ENCODE results near the gene PRR13. TPM values are rescaled to one million over a fixed set of nuclear protein-coding genes. Genes with fewer than 3 reads are reported as not detected.

The PRR13 gene
- total and polyA plus RNA-seq, 2 of the 13 experiments (the other 11 are each of a cell fraction or from before 2014, with no cell fraction given), result 65.0 to 102 TPM

- H3K4me3 ChIP-seq (replicated peaks in 1 of 3; ENCODE audit: insufficient read depth in 1 of 3, low read depth in 2 of 3, low read length in 3 of 3), result no peak overlapping the region
- peaks cover 39% of the 10 kb centered on the region for H3K4me1 ChIP-seq (ENCODE audit: insufficient read depth, low read length)
- ChIA-PET POLR2A (interaction anchor here (0.6 to 0.9 kb wide), 3 partner anchors 31 to 248 kb away, joined by 3 to 4 read pairs (median 3); no protein-coding TSS in a partner anchor), CTCF (ENCODE audit: low intra/inter-chr PET ratio, low total read pairs) (no interaction called here)
- no peaks in the 10 kb centered on the region for H3K79me2 ChIP-seq (ENCODE audit: insufficient read depth, low read length)
- TF ChIP-seq CHD4 (IDR thresholded peaks at IDR 0.05; ENCODE audit: borderline replicate concordance, low read length) (no peak), ZNF652 (CRISPR knock-in tag; IDR thresholded peaks at IDR 0.05; ENCODE audit: borderline replicate concordance, low read depth) (peak; percentile 28; the same call in 1 of the 2 replicates), ZNF766 (CRISPR knock-in tag; IDR thresholded peaks at IDR 0.05; ENCODE audit: borderline replicate concordance) (no peak), ZNF770 (CRISPR knock-in tag; IDR thresholded peaks at IDR 0.05) (peak; percentile 2; the same call in 1 of the 2 replicates), ZBTB38 (CRISPR knock-in tag; IDR thresholded peaks at IDR 0.05) (no peak)
- ATAC-seq (peak; percentile 23; the same call in 1 of the 3 replicates), DNase-seq (ENCODE audit: low spot score) (no peak), FAIRE-seq (no peak)
- BruUV-seq (replicated peaks), result no TSS peak
- WGBS (ENCODE audit: low lambda C conversion rate), result 45% methylated on average over 3 of the region's 3 CpGs
- no peaks in the 10 kb centered on the region for H4K20me1 ChIP-seq (ENCODE audit: insufficient read depth, low read length)
- intact Hi-C loops (cut with micrococcal nuclease; ENCODE audit: unreplicated experiment), result no loop called here
- no peak overlapping the region for H3K27ac ChIP-seq (ENCODE audit: extremely low read length, insufficient read depth, low read length)
- H3K9me3 ChIP-seq (ENCODE audit: low read length), result no peaks in the 10 kb centered on the region
- H3K9ac ChIP-seq (ENCODE audit: insufficient read depth, low read depth, low read length), result no peak overlapping the region
- H3K36me3 ChIP-seq (replicated peaks in 1 of 2; ENCODE audit: control insufficient read depth in 1 of 2, insufficient read depth in 2 of 2, low read length in 2 of 2), result no peaks in the 10 kb centered on the region
- no peaks in the 10 kb centered on the region for H3K27me3 ChIP-seq (ENCODE audit: control insufficient read depth in 1 of 2, insufficient read depth in 2 of 2, low read length in 2 of 2)
- in situ Hi-C loops (cut with HindIII; ENCODE audit: extremely low pct_ligation_motif_present, low pct_unique_long_range_greater_than_20kb), result no loop called here
- H3K4me2 ChIP-seq (ENCODE audit: low read depth, low read length), result 0 out of 2 replicates have a peak overlapping the region, but pooled peaks have one; percentile 43
- H2AFZ ChIP-seq (ENCODE audit: low read length), result no peak overlapping the region
These were observed 23.3 kb upstream of the PRR13 start for GRCh38 chr12:53418221-53418620.

- Histone ChIP-seq H3K4me2 (ENCODE audit: low read depth, low read length) (peak overlapping the region; percentile 42; the same call in 1 of the 2 replicates), H3K9me3 (ENCODE audit: low read length) (no peaks in the 10 kb centered on the region), H3K36me3 (replicated peaks in 1 of 2; ENCODE audit: control insufficient read depth in 1 of 2, insufficient read depth in 2 of 2, low read length in 2 of 2) (no peaks in the 10 kb centered on the region), H3K27me3 (ENCODE audit: control insufficient read depth in 1 of 2, insufficient read depth in 2 of 2, low read length in 2 of 2) (no peaks in the 10 kb centered on the region), H3K79me2 (ENCODE audit: insufficient read depth, low read length) (no peaks in the 10 kb centered on the region), H3K27ac (ENCODE audit: extremely low read length, insufficient read depth, low read length) (no peak overlapping the region), H3K4me1 (ENCODE audit: insufficient read depth, low read length) (peaks cover 54% of the 10 kb centered on the region), H2AFZ (ENCODE audit: low read length) (no peak overlapping the region), H4K20me1 (ENCODE audit: insufficient read depth, low read length) (no peaks in the 10 kb centered on the region), H3K9ac (ENCODE audit: insufficient read depth, low read depth, low read length) (no peak overlapping the region), H3K4me3 (replicated peaks in 1 of 3; ENCODE audit: insufficient read depth in 1 of 3, low read depth in 2 of 3, low read length in 3 of 3) (no peak overlapping the region)
- intact Hi-C loops (cut with micrococcal nuclease; ENCODE audit: unreplicated experiment) (loop anchor here (5.0 kb wide), 1 partner anchor 37 kb away; the partner anchor contains the start of gene SP1), in situ Hi-C loops (cut with HindIII; ENCODE audit: extremely low pct_ligation_motif_present, low pct_unique_long_range_greater_than_20kb) (loop anchor here (5.0 kb wide), 1 partner anchor 72 kb away; no protein-coding TSS in a partner anchor)
- ChIA-PET POLR2A (interaction anchor here (0.7 to 1.0 kb wide), 2 partner anchors 21 to 40 kb away, joined by 3 to 5 read pairs; partner anchors contain the start of genes PRR13 and SP1), CTCF (ENCODE audit: low intra/inter-chr PET ratio, low total read pairs) (interaction anchor here (1.1 kb wide), 1 partner anchor 67 kb away, joined by 3 read pairs; no protein-coding TSS in a partner anchor)
- TF ChIP-seq FLYWCH1 (CRISPR knock-in tag; IDR thresholded peaks at IDR 0.05), result no peak
- TF ChIP-seq PPARG (CRISPR knock-in tag; conservative IDR thresholded peaks at IDR 0.05), result 0 out of 2 replicates have a peak, but pooled peaks have one; percentile 36
- TF ChIP-seq HNRNPK (IDR thresholded peaks at IDR 0.05; ENCODE audit: low read depth, low read length, poor library complexity, severe bottlenecking), result no peak
- no peak for TF ChIP-seq JUNB (CRISPR knock-in tag; IDR thresholded peaks at IDR 0.05; ENCODE audit: borderline replicate concordance)
- no peak for TF ChIP-seq SOX13 (IDR thresholded peaks at IDR 0.05)
- peak in 1 of 2 experiments; percentile 16; a peak in 1 of 4 replicates for TF ChIP-seq SOX13 (CRISPR knock-in tag; conservative IDR thresholded peaks at IDR 0.05 in 1 of 2, IDR thresholded peaks at IDR 0.05 in 1 of 2)
- TF ChIP-seq ARID5B (CRISPR knock-in tag; IDR thresholded peaks at IDR 0.05), result peak; percentile 33; the same call in 1 of the 2 replicates
- 8% methylated on average over 2 of the region's 2 CpGs for WGBS (ENCODE audit: low lambda C conversion rate)
- ATAC-seq (no peak; the same call in 2 of the 3 replicates), FAIRE-seq (no peak), DNase-seq (ENCODE audit: low spot score) (no peak)
- BruUV-seq (replicated peaks), result no TSS peak
These were observed 21.8 kb upstream of the PRR13 start for GRCh38 chr12:53419756-53420155.

Data from HepG2 (cell line).